ENCODE measurements around the gene RFX7.

DNA sequence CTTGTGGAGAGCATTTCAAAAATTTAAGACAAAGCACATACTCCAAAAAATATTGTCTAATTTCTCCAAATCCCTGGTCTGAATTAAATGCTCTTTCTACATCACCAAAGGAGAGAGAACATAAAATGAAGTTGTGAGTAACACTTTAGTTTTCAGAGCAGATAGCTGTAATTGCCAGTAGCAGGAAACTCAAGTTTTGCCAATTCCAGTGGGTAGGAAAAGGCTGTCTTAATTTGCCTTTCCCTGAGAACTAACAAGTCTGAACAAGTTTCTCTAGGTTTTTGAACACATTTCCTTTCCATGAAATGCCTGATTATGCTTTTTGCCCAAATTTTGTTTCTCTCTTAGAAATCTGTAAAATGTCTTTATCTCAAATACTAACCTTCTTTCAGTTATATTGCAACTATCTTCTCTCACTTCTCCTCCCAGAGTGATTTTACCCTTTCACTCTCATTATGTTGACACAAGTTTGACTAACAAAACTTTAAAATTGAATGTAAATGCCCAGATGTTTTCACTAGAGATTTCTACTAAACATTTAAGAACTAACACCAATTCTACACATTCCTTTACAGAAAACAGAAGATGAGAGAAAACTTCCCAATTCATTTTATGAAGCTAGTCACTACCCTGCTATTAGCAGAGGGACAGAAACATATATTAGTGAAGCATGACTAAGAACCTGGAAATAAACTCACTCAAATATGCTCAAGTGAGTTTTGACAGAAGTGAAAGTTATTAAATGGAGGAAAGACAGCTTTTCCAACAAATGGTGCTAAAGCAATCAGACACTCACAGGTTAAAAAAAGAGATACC, 38.4 kb downstream of the RFX7 start:
- no peak for TF ChIP-seq EZH2 (IDR thresholded peaks at IDR 0.05; ENCODE audit: insufficient read depth, poor library complexity, severe bottlenecking)
- no peak for TF ChIP-seq EZH2phosphoT487 (IDR thresholded peaks at IDR 0.05; ENCODE audit: insufficient read depth, low read depth)
